WI38 (cell line): ENCODE measurements around the gene ZNF319.

ENCODE experiments used
- H3K4me3 ChIP-seq: 2 replicates; pipeline ENCODE4 v1.5.1; 2011; ENCODE audit warnings: low read depth, mild to moderate bottlenecking, control low read depth, low read length
- TF ChIP-seq, protein P1 (sequence below): IDR thresholded peaks from 2 replicates; pipeline ENCODE4 v1.5.1; 2012; ENCODE audit warnings: low read depth, mild to moderate bottlenecking, control low read depth, low read length

Gene ZNF319

DNA sequence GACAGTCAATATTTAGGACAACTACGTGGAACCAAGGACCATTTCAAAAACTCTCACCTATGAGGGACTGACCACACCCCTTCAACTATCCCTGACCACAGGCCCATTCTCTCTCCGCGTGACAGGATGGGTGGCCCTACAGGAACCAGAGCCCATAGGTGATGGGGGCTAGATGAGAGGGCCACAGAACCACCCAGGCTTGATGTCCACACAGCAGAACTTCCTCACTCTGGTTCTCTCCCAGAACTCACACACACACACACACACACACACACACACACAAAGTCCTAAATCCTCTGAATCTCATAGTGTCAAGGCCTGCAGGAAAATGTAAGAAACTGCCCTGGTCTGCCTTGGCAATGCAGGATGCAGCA lies 1.5 kb downstream of the ZNF319 start:
- peak overlapping the region; percentile 65 for H3K4me3 ChIP-seq

DNA sequence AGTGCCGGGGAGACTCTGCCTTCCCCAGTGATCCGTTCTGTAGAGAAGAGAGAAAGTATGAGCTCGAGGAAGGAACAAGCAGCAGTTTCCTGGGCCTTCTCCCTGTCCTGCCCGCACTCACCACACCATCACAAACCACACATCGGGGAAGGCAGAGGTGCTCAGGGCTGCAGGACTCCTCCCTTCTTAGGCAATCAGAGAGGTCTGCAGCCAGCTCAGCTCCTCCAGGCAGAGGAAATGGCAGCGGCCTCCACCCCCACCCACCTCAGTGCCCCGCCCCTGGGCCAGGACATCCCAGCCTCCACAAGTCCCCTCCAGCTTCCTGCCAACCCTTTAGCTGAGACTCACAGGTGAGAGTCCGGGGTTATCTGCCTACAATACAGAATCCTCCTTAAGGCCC lies 2.0 kb downstream of the ZNF319 start:
- TF ChIP-seq, protein P1, sequence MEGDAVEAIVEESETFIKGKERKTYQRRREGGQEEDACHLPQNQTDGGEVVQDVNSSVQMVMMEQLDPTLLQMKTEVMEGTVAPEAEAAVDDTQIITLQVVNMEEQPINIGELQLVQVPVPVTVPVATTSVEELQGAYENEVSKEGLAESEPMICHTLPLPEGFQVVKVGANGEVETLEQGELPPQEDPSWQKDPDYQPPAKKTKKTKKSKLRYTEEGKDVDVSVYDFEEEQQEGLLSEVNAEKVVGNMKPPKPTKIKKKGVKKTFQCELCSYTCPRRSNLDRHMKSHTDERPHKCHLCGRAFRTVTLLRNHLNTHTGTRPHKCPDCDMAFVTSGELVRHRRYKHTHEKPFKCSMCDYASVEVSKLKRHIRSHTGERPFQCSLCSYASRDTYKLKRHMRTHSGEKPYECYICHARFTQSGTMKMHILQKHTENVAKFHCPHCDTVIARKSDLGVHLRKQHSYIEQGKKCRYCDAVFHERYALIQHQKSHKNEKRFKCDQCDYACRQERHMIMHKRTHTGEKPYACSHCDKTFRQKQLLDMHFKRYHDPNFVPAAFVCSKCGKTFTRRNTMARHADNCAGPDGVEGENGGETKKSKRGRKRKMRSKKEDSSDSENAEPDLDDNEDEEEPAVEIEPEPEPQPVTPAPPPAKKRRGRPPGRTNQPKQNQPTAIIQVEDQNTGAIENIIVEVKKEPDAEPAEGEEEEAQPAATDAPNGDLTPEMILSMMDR: no peak
- H3K4me3 ChIP-seq: no peak overlapping the region

More for the DNA sequence above, 1.5 kb downstream of the ZNF319 start:
- TF ChIP-seq, protein P1: no peak

DNA sequence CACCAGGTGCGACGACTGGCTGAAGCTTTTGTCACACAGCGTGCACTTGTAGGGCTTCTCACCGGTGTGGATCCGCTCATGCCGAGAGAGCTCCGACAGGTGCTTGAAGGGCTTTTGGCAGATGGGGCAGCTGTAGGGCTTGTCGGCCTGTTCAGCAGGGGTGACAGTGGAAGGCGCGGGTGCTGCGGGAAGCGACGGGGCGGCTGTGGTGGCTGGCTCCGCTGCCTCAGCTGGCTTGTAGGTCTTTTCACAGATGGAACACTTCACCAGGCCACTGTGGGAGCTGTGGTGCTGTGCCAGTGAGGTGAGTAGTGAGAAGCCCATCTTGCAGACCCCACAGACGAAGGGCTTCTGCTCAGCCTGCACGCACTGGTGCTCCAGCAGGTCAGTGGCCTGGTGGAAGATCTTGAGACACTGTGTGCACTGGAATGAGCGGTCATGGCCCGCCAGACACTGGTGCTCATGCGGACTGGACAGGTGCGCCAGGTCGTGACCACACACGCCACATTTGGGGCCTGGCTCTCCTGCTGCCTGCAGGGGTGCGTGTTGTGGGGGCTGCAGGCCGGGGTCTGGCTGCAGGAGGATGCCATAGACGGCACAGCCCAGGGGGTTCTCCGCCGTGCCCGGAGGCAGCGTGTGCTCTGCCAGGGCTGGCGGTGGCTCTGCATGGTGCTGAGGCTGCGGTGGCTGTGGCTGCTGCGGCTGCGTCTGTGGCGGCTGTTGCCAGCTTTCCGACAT lies 2.8 kb downstream of the ZNF319 start:
- H3K4me3 ChIP-seq: no peak overlapping the region
- TF ChIP-seq, protein P1: no peak

DNA sequence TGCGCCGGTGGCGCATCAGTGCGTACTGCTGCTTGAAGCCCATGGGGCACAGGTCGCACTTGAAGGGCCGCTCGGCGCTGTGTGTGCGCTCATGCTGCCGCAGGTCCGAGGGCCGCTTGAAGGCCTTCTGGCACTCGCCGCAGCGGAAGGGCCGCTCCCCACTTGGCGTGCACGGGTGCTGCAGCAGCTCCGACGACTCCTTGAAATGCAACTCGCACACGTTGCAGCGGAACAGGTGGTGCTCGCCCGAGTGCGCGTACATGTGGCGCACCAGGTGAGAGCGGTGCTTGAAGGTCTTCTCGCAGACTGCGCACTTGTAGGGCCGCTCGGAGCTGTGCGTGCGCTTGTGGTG lies 3.3 kb downstream of the ZNF319 start:
- no peak overlapping the region for H3K4me3 ChIP-seq
- TF ChIP-seq, protein P1: no peak

DNA sequence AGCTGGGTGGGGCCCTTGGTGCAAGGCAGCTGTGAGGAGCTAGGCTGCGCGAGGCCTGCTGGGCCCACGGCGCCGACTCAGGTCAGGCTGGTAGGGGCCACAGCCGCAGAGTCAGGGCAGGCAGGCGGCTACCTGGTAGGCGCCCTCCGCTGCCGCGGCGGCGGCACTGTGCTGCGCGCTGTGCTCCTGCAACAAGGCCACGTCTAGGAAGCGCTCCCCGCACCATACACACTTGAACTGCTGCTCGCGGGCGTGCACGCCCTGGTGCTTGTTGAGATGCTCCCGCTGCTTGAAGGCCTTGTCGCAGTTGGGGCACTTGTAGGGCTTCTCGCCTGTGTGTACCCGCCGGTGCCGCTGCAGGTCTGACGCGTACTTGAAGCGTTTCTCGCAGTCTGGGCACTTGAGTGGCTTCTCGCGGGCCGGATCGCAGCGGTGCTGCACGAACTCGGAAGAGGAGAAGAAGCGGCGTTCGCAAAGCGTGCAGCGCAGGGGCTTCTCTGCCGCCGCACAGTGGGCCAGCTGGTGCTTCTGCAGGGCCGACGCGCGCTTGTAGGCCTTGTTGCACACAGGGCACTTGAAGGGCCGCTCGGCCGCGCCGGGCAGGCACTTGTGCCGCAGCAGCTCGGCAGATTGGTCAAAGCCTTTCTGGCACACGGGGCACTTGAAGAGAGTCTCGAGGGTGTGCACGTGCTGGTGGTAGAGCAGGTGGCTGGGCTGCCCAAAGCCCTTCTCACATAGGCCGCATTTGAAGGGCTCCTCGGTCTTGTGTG lies 3.9 kb downstream of the ZNF319 start:
- TF ChIP-seq, protein P1: no peak
- H3K4me3 ChIP-seq: no peak overlapping the region

DNA sequence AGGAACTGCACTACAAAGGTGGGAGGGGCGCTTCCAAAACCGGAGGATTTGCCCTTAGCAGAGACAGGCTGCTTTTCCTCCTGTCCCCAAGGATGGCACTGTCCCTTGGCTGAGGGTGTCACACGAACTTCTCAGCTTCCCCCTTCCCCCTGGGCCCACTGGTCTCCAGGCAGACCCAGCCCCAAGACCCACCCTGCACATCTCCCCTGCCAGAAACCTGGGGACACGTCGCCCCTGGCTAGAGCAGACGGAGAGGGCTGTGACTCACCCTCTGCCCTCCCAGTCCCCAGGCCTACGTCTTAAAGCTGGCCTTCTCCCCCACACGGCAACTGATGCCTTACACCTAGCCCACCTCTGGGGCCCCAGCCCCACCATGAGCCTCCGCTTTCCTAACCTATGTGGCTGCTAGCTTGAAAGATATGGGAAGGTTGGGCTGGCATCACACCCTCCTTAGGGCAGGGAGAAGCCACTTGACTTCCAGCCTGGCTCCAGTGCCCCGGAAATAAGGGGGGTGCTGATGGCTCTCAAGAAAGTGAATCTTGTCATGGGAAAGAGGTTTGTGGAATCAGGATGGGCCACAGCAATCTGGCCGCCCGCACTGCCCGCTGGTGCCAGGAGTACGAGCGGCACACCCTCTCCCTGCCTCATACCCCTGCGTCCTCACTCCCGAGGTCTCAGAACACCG lies 4.6 kb downstream of the ZNF319 start:
- TF ChIP-seq, protein P1: no peak
- no peak overlapping the region for H3K4me3 ChIP-seq

DNA sequence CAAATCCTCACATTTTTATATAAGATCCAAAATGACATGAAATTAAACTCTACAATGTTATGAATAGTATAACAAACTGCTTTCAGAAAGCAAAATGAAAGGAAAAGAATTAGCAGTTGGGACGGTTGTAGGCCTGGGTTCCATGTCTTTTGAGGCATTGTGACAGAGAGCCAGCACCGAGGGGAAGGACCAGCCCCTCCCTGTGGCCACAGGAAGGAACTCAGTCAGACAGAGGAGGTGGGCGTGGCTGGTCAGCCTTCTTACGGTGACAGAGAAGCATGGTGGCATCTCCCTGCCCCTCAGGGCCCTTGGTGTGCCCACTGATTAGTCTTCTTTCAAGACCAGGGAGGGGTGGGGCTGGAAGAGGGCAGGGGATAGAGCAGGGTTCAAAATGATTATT lies 5.7 kb downstream of the ZNF319 start:
- H3K4me3 ChIP-seq: no peak overlapping the region
- TF ChIP-seq, protein P1: peak; percentile 42
